Measurements from ENCODE around the gene RIC1.
A peak's percentile ranks its signal among the peaks of the same experiment; 100 is the strongest.
"Not testable (repeated sequence)": the region's sequence is repeated elsewhere in the genome, so short reads cannot be mapped to it uniquely, and the experiment has no call there.

RIC1 gene

GRCh38 chr9:5743109-5743508 lies 114.2 kb downstream of the RIC1 start:
- no peak for DNase-seq

- DNase-seq: no peak
Observed at GRCh38 chr9:5748438-5748837, 119.5 kb downstream of the RIC1 start.

- DNase-seq: no peak
Observed at GRCh38 chr9:5749306-5749705, 120.4 kb downstream of the RIC1 start.

- no peak for DNase-seq
Observed at GRCh38 chr9:5750569-5750968, 121.7 kb downstream of the RIC1 start.

GRCh38 chr9:5756633-5757032 lies 127.7 kb downstream of the RIC1 start:
- no peak for DNase-seq

- DNase-seq: no peak
Observed at GRCh38 chr9:5760338-5760737, 131.4 kb downstream of the RIC1 start.

- no peak for DNase-seq
Observed at GRCh38 chr9:5762421-5762820, 133.5 kb downstream of the RIC1 start.

GRCh38 chr9:5764130-5764868 lies 135.4 kb downstream of the RIC1 start:
- DNase-seq: no peak

GRCh38 chr9:5767968-5768932 lies 139.3 kb downstream of the RIC1 start:
- peak in 1 of 2 donors; percentile 39 for DNase-seq

- DNase-seq: no peak
Observed at GRCh38 chr9:5773324-5773999, 144.6 kb downstream of the RIC1 start.

GRCh38 chr9:5778805-5779204 lies 149.9 kb downstream of the RIC1 start:
- DNase-seq: no peak

- not testable (repeated sequence) for DNase-seq
Observed at GRCh38 chr9:5779705-5780218, 150.9 kb downstream of the RIC1 start.

- DNase-seq: not testable (repeated sequence)
Observed at GRCh38 chr9:5783420-5783819, 154.5 kb downstream of the RIC1 start.

GRCh38 chr9:5783982-5784381 lies 155.1 kb downstream of the RIC1 start:
- DNase-seq: no peak

GRCh38 chr9:5784526-5785315 lies 155.8 kb downstream of the RIC1 start:
- DNase-seq: no peak

GRCh38 chr9:5786370-5787127 lies 157.6 kb downstream of the RIC1 start:
- DNase-seq: no peak

GRCh38 chr9:5787220-5787619 lies 158.3 kb downstream of the RIC1 start:
- DNase-seq: no peak

- DNase-seq: peak; percentile 10 to 24
Observed at GRCh38 chr9:5787759-5788302, 158.9 kb downstream of the RIC1 start.

GRCh38 chr9:5789489-5789888 lies 160.6 kb downstream of the RIC1 start:
- no peak for DNase-seq

GRCh38 chr9:5790923-5791322 lies 162.0 kb downstream of the RIC1 start:
- no peak for DNase-seq

- DNase-seq: no peak
Observed at GRCh38 chr9:5791870-5792269, 163.0 kb downstream of the RIC1 start.

All from inflammatory macrophage treated with lipopolysaccharide for 1 hour (primary cell).